Muscle of back (tissue), 11 donors: ENCODE data around the gene GMDS. TPM values are rescaled to one million over a fixed set of nuclear protein-coding genes. Genes with fewer than 3 reads are reported as not detected.
A peak's percentile ranks its signal among the peaks of the same experiment; 100 is the strongest.
"Not testable (repeated sequence)": the region's sequence is repeated elsewhere in the genome, so short reads cannot be mapped to it uniquely, and the experiment has no call there.

Source experiments
- DNase-seq, 3 donors: peaks; one replicate each; pipeline versions ENCODE4 v3.0.0 to v3.0.0-alpha.2; 2013
- polyA plus RNA-seq, 10 donors: library from polyadenylated mRNA; unstranded; fragments of 120-200 nt; gene quantifications; one replicate each; pipeline ENCODE4 v1.2.1, GENCODE V29; 2013; ENCODE audit not compliant: insufficient read length in 10 of 10

GMDS gene
- polyA plus RNA-seq, 10 donors, result 9.6 to 17.5 (median 11.0) TPM

DNA sequence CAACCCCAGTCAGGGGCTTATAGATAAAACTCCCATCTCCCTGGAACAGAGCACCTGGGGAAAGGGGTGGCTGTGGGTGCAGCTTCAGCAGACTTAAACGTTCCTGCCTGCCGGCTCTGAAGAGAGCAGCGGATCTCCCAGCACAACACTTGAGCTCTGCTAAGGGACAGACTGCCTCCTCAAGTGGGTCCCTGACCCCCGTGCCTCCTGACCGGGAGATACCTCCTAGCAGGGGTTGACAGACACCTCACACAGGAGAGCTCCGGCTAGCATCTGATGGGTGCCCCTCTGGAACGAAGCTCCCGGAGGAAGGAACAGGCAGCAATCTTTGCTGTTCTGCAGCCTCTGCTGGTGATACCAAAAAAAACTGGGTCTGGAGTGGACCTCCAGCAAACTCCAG, 494.3 kb downstream of the GMDS start:
- DNase-seq, result not testable (repeated sequence)

- DNase-seq, result no peak
Measured at GRCh38 chr6:1749041-1749440, 496.4 kb downstream of the GMDS start.

DNA sequence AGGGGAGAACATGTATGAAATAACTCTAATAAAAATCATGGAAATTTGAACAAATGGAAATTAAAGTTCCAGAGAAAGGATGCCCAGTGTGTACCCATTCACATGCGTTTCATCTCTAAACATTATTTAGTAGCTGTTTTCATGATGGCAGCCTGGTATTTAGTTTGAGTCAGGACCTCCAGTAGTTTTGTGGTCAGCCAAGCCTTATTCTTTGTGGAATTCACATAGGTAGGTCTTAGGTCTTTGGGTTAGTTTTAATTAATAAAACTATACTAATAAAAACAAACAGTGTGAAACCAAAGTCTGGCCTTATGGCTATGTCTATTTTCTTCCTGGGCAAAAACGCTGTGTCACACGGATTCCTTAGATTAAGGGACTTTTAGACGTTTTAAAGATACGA, 497.9 kb downstream of the GMDS start:
- DNase-seq, result no peak

- no peak for DNase-seq
Measured at GRCh38 chr6:1747003-1747402, 498.4 kb downstream of the GMDS start.

DNA sequence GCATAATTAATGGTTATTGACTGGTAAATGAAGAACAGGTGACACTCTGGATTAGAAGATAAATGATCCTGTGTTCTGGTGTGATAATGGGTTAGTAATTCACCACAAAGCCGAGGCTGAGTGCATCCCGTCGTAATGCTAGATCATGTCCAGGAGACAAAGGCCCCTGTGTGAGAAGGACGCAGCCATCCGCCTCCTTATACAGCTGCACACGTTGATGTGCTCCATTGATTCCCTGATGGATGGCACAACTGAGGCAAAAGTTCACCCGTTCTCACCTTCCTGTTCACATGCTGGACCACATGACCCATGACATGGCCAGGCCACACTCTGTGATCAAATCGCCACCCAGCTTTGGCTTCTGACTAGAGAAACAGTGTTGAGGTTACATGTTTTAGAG, 499.6 kb downstream of the GMDS start:
- DNase-seq, result no peak

GRCh38 chr6:1744543-1744942, 500.9 kb downstream of the GMDS start:
- no peak for DNase-seq

DNA sequence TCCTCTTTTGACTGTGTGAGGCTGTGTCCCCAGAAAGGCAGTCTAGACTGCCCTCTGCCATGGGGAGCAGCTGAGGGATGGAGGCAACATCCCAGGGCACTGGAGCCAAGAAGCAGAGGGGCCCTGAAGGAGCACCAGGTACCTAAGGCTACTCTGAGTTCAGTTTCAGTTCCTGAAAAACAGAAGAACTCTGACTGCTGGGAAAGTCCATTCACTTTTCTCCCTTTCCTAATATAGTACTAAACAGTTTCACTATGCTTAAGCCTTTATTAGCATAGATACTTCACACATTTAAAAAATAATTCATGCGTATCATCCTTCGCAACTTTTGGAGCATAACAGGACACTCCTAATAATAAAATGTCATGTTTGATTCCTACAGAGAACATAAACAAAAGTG, 505.7 kb downstream of the GMDS start:
- no peak for DNase-seq

GRCh38 chr6:1739220-1739619, 506.2 kb downstream of the GMDS start:
- no peak for DNase-seq

GRCh38 chr6:1738558-1739081, 506.8 kb downstream of the GMDS start:
- peak in 1 of 3 donors; percentile 19 for DNase-seq

DNA sequence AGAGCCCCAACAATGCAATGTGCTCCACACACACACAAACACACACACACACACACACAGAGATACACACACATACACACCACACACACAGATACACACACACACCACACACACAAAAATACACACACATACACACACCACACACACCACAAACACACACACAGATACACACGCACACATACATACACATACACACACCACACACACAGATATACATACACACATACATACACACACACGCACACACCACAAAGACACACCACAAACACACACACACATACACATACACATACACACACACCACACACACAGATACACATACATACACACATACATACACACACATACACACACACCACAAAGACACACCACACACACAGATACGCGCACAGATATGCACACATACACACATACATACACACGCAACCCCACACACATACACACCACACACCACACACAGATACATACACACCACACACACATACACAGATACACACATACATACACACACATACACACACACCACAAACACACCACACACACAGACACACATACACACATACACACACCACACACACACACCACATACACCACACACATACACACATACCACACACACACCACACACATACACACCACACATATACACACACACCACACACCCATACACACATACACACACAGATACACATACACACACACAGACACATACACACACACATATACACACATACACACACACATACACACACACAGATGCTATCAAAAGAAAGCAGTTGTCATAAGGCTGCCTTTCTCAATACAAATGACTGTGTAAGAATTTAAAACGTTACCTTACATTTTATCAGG, 507.7 kb downstream of the GMDS start:
- no peak for DNase-seq

- no peak for DNase-seq
Measured at GRCh38 chr6:1736346-1737105, 508.9 kb downstream of the GMDS start.

- no peak for DNase-seq
Measured at GRCh38 chr6:1735239-1735803, 510.1 kb downstream of the GMDS start.

DNA sequence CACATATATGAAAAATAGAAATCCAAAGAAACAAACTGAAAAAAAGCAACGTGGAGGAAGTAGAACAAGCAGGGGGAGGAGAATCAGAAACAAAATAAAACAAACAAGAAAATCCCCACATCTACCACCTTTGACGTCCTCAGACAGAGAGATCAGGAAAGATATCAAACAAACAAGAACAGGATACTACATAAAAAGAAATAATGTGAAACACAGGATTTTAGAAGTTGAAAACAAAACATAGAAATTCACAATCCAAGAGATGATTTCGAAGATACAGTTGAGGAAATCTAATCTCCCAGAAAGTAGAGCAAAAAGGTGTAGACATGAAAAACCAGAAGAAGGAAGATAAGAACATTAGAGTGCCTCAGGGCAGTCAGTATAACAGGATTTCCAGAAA, 514.5 kb downstream of the GMDS start:
- no peak for DNase-seq

- DNase-seq, result no peak
Measured at GRCh38 chr6:1729750-1730140, 515.7 kb downstream of the GMDS start.

DNA sequence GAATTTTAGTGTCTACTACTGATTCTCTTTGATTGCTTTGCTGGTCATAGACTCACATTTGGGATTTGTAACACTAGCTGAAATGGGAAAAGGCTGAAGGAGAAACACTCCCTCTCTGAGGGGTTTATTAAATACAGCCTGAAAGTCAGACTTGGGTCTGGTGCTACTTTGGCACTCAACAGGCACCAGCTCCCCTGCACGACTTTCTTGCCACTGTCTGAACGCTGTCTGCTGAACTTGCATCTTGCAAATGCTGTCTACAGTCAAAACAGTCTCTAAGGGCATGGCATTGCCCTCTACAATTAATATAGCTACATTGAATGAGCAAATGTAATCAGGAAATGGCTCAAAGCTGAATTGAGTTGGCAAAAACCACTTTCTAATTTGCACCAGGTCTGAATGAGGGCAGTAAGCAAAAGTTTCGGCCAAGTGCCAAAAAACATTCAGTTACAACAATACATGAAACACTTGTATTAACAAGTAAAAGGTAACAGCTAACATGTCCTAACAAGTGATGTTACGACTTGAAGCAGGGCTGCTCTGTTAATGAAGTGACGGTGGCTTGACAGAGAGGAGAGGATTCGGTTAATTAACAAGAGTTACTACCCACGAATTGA, 516.2 kb downstream of the GMDS start:
- DNase-seq, result no peak

DNA sequence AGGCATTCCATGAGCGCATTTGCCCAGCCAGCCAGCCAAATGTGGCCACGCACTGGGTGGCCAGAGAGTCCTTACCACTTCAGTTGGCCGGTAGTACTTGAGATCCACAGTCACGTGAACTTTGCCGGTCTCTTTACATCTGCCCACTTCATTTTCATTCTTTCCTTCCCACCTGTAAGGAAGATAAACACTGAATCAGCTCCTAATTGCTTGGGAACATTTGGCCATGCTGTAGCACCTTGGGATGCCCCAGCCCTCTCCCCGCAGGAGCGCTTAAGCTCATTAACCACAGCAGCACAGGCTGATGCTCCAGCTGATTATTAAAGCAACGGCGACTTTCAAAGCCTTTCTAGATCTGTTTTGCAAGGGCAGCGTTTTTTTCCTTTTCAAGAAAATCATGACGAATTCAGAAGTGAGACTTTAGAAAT, 519.0 kb downstream of the GMDS start:
- DNase-seq, result no peak

DNA sequence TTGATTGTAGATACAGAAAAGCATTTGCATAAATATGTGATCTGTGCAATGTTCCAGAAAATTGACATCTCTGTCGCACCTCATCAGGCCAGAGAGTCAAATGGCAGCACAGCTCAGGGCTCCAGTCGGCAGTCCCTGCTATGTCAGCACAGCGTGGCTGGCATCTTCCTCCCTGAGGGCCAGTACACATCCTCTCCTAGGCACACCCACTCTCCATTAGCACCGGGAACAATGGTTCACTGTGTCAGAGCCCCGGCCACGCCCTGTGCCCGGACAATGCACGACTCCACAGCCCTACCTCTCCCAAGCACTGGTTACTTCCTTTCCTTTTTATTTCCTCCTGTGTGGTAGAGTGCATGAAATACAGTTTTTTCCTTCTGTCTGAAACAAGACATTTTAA, 520.8 kb downstream of the GMDS start:
- peak in 1 of 3 donors; percentile 29 for DNase-seq

GRCh38 chr6:1724124-1724523, 521.3 kb downstream of the GMDS start:
- no peak for DNase-seq

DNA sequence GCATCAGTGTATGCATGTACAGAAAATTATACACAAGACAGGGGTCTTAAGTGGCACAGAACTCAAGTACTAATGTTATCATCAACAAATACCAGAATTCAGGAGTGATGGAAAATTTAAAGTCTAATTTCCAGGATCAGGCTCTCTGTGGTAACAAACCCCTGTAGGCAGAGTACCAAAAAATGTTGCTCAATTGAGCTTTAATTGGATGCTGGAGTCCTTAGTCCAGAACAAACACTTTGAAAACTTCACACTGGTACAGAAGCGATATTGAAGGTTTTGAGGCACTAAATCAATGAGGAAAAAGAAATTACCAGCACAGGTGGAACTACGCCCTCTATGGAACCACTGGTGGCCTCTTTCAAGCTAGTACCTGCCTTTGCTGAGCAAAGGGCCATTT, 522.6 kb downstream of the GMDS start:
- no peak for DNase-seq

DNA sequence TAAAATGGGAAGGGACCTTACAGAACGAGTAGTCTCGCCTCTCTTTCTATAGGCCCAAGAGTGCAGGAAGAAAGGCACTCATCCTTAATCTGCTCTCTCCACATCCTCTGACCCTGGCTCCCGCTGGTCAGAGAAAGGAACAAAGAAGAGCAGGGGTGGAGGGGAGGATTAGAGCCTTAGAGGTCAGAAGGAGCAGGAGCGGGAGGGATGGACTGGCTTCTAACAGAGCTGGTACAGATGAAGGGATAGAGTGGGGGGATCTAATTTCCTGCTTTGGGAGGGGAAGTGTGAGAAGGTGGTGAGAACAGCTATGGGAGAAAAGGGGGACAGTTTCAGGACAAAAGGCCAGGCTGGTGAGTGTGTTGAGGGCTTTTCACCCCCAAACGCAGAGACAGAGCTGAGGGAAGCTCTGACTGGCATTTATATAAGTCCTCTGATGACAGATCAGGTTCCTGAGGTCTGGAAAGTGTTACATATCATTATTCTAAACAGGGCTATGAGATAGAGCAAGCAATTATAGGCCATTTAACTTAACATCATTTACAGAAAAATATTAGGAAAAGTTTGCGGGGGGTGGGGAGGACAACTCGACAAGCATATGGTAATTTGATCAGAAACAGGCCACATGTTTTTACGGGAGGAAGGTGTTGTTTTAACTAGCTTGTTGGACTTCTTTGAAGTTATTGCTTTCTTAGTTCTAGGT, 524.6 kb downstream of the GMDS start:
- DNase-seq, result no peak

- DNase-seq, result no peak
Measured at GRCh38 chr6:1719922-1720321, 525.5 kb downstream of the GMDS start.

DNA sequence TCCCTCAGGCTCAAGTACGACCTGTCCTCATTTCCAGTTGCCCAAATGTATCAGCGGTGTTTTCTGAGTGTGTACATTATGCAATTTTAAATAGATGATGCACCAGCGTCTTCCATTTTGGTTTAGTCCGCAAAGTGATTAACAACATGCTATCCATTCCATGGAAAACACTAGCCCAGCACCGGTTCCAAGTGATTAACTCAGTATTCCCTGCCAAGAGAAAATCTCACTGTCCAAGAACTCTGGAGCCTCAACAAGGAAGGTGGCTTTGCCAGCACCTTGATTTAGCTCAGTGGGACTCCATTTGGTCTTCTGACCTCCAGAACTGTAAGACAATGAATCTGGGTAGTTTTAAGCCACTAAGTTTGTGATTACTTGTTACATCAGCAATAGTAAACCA, 528.5 kb downstream of the GMDS start:
- DNase-seq, result no peak
